Brain pericyte (primary cell): ENCODE results near the gene TTC13.
"Not testable (repeated sequence)": the region's sequence is repeated elsewhere in the genome, so short reads cannot be mapped to it uniquely, and the experiment has no call there.

ENCODE experiments used
- DNase-seq: peaks from one replicate; pipeline ENCODE4 v3.0.0-alpha.2; 2012; ENCODE audit warnings: low read depth, low spot score

The TTC13 gene

DNA sequence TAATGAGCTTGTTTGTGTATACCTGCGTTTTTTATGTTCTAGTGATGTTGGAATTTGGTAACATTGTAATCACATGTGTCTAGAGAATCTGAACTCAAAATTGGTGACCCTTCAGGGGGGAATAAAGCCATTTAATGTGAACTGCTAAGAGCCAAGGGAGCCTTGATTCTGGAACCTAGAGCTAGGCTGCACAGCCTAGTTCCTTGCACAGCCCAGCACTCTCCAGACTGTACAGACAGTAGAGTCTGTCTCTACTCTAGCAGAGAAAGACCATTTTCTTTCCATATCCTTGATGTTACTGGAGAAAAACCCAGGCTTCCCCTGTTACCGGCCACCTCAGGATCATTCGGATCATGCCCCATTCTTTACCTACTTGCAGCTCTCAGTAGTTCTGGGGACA lies 8.8 kb upstream of the TTC13 start:
- DNase-seq: no peak

DNA sequence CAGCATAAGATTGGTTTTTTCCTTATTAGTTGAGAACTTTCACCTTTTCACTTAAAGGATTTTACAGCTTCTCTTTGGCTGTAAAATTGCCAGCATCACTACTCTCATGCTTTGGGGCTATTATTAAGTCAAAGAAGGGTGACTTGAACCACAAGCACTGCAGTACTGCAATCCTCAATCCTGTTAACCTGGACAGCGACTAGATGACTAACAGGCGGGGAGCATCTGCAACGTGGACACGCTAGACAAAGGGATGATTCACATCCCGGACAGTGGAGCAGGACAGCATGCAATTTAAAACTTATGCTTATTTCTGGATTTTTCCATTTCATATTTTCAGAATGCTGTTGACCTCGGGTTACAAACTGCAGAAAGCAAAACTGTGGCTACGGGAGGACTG lies 8.3 kb upstream of the TTC13 start:
- no peak for DNase-seq

DNA sequence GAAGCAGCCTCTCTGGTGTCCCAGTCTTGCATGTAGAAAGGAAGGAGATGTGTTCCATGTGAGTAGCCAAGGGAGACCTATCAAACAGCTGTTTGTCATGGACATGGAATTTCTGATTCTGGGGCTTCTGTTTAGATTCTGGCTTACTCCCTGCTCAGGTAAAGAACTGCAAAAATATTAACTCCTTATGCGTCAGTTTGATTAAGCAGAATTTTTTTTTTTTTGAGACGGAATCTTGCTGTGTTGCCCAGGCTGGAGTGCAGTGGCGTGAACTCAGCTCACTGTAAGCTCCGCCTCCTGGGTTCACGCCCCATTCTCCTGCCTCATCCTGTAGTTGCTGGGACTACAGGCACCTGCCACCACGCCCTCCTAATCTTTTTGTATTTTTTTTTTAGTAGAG lies 7.0 kb upstream of the TTC13 start:
- no peak for DNase-seq

- not testable (repeated sequence) for DNase-seq
These were observed 6.2 kb upstream of the TTC13 start for GRCh38 chr1:230984622-230985515.

GRCh38 chr1:230983811-230984210 lies 5.2 kb upstream of the TTC13 start:
- no peak for DNase-seq

DNA sequence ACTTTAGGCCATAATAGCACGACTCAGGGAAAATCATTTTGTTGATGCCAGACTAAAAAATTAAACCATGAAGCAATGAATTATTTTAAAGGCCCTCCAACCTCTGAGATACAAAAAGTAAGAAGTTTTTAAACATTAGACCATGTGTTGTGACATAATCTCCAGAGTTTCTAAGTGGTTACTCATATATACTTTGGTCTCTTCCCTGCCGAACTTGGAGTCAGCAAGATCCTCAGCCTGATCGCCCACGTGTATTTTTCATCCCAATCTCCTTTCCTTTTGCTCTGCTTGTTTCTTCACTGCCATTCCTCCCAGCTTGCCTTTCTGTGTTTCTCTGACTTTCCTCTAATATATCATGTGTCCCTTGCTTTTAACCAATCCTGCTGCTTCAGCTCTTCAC lies 4.0 kb upstream of the TTC13 start:
- no peak for DNase-seq

- no peak for DNase-seq
These were observed 1.3 kb upstream of the TTC13 start for GRCh38 chr1:230979952-230980351.

DNA sequence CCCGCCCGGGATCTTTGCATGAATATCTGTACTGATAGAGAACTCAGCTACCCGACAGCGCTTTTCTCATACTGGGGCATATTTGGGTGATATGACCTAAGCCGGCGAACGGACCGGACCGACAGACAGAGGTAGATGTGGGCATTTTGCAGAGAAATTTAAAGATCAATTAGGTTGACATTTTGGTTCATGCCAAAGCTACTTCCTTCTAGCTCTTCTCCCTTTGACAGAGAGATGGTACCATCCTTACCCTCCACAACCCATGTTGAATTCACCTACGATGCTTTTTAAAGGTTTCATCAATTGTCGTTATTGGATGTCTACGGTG lies 692 bp upstream of the TTC13 start:
- no peak for DNase-seq

DNA sequence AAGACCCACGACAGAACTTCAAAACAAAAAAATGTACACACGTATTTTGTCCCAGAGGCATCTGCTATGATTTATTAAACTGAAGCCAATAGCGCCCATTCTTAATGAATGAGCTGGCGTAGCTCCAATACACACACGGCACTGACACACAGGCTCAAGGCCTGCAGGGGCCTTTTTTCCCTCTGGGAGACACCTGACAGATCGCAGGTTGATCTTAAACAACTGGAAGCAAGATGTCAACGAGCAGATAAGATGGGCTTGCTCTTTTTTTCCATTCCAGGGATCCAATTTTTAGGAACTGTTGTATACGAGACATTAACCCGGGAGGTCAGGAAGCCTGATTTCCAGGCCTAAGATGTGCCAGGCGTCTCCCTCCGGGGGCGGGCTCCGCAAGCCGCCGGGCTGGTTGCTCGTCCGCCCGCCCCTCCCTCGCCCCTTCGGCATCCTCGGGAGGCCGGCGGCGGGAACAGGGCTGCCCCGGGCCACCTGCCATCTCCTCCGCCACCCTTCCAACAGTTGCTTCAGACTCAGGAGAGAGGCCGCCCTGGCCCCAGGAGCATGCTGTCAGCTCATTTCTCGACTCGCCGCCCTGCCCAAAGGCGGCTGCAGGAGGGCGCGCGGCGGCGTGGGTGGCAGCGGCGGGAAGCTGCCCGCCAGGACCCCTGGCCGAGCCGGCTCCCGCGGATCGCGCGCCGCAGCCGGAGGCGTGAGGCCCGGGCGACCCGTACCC lies 735 bp downstream of the TTC13 start:
- DNase-seq: no peak

DNA sequence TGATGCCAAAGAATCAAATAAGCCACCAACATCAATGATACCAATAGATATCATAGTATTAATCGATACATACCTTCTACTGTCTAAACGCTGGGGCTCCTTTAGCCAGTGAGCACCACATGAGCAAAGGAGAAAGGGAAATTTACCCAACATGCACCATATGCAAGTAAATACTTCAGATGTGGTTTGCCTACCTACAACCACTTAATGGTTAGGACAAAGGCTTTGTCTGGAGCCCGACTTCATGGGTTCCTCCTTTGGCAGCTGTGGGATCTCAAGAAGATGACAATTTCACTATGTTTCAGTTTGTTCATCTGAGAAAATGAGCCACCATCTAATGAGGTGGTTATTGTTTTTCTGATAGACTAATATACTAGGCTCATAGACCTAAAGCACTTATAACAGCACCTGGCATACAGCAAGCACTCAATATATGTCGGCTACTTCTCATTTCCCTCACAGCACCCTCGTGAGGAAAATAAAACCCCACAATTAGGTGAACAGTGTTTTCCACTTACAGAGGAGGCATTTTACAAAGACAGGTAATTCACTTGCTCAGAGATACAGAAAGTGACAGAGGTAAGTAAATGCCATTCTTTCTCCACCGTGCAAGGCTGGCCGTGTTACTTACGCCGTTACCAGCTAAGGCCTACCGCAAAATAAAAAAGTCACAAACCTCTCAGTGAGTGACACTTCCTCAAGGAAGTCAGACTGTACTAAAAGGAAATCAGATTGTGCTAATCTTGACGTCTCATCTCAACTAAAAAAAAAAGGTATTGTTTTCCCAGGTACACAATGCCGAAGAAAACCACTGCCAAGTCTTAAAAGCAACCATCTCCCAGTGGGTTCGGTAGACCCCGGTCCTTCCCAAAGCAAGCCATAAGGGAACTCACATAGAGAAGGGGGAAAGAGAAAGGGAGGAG lies 1.6 kb downstream of the TTC13 start:
- DNase-seq: no peak

DNA sequence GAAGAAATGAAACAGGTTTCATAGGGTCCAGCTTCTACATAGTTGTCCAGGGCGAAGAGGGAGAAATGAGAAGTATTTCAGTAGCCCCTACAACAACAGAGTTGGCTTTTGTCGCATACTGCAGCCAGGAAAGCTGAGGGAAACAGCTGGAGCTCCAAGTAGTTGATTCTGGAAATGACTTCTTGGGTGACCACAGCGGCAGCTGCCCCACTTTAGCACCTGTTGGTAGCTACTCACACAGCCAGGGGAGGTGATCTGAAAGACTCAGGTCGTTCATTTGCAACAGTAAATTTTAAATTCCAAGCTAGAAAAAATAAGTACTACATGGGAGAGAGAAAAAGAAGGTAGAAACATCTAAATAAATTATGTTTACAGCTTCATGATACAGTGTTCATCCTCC lies 2.3 kb downstream of the TTC13 start:
- DNase-seq: no peak

DNA sequence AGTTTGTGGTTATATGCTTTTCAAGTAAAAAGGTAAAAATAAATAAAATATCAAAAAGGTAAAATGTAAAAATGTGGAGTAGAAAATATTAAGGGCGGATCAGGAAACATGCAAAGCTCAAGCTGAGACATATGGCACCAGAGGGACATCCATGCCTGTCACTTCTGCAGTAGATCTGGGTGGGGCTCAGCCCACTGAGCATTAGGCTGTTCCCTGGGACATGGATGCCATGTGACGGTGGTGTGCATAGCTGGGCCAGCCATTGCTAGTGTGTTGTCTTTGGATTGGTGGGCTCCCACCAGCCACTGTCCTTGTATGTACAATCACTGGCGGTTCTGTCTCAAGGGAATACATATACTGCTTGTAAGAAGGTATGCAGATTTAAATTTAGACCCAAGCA lies 3.0 kb downstream of the TTC13 start:
- no peak for DNase-seq

DNA sequence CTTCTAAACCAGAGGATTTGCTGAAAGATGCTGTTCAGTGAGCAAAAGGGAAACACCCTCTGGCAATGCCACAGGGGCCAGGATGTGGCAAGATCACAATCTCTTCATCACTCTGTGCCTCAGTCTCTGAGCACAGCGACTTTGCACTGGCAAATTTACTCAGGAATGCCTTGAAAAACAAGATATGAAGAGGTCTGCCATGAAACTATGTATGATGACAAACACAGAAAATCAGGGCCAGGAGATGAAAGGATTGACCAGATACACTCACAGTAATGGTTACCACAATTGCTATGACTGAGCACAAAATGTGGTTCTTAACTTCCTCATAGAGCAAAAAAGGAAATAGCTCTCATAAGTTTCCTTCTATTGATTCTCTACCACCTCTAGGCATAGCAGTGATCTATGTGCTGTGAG lies 5.8 kb downstream of the TTC13 start:
- no peak for DNase-seq

- DNase-seq: no peak
These were observed 6.9 kb downstream of the TTC13 start for GRCh38 chr1:230971771-230972170.

GRCh38 chr1:230970432-230970831 lies 8.2 kb downstream of the TTC13 start:
- DNase-seq: no peak

GRCh38 chr1:230966358-230966873 lies 12.2 kb downstream of the TTC13 start:
- DNase-seq: no peak

- no peak for DNase-seq
These were observed 13.1 kb downstream of the TTC13 start for GRCh38 chr1:230965535-230965934.

DNA sequence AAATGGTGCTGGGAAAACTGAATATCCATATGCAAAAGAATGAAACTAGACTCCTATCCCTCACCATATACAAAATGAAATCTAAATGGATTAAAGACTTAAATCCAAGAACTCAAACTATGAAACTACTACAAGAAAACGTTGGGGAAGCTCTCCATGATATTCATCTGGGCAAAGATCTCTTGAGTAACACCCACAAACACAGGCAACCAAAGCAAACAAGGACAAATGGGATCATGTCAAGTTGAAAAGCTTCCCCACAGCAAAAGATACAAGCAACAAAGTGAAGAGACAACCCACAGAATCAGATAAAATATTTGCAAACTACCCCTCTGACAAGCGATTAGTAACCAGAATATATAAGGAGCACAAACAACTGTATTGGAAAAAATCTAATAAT lies 13.8 kb downstream of the TTC13 start:
- DNase-seq: no peak

DNA sequence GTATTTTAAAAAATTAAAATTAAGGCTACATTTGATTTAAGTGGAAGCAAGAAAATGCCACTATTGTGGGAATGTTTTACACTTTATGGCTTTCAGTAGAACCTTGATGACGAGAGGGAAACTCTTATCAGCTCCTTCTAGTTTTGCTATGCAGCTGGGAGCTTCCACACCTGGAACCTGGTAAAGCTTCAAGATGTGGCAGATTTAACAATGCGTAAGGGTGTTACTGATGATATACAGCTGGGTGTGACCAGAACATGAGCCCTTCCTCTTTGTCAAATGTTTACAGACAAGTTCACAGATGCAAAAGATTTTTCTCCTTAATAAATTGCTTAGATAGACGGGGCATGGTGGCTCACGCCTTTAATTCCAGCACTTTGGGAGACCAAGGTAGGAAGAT lies 20.3 kb downstream of the TTC13 start:
- no peak for DNase-seq

DNA sequence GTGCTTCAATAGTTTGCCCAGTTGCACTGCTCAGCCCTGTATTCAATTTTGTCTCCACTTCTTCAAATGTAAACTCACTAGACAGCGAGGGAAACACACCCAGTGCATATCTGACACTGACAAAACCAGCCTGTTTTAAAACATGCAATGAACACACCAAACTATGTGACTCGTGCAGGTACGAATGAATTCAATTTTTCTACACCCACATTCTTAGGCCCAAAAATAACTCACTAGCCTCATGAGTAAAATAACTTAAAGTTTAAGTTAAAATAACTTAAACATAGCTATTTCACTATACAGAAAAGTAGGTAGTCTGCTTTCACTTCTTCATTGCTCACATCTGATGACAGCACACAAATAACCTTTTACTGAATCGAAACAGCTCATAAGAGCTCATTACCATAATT lies 21.1 kb downstream of the TTC13 start:
- DNase-seq: no peak

GRCh38 chr1:230950404-230950803 lies 28.3 kb downstream of the TTC13 start:
- no peak for DNase-seq

DNA sequence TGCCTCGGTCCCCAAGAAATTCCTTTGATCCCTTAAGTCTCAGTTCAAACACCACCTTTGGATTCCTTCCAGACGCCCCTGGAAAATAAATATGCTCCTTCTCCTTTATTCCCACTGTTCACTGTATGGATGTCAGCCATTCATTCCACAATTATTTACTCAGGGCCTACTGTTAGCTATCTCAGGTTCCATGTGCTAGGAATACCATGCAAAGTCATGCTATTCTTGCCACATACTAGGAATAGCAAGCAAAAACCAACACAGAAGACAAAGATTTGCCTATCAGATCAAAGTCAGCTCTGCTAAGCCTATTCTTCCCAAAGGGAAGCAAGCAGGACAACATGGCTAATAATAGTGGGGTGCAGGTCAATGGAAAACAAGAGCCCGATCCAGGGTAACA lies 29.8 kb downstream of the TTC13 start:
- no peak for DNase-seq
